Measurements from ENCODE around the gene NPAS2. TPM values are rescaled to one million over a fixed set of nuclear protein-coding genes. Genes with fewer than 3 reads are reported as not detected.

The NPAS2 gene
- polyA plus RNA-seq, 6 donors from 2014 or later = not detected

DNA sequence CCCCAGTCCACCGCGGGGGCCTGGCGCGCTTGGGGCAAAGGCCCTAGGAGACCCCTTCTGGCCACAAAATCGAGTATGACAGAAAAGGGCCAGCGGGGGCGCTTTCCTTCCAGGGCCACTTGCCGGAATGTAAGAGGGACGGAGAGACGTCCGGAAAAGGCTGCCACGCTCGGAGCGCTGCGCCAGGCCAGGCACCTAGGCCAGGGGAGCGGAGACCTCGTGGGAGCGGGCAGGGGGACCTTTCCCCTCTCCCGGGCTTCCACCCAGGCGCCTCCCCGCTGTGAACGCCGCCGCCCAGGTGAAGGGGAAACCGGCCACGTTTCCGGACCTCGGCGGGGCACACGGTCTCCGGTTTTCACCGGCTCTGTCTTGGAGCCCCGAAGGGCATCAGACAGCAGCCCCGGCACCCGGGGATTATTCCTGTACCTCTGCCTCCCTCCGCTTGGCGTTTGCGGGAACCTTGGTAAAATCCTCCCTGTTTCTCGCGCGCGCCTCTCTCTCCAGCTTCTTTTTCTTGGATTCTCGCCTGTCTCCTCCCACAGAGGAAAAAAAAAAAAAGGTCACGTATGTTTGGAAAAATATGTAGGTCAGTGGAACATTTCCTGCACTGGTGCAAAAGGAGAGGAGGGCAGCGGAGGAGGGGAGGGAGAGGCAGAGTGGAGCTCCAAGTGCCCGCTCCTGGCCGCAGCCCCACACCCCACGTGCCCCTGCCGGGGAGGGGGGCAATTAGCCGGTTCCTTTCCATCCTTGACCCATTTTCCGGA lies 1.2 kb upstream of the NPAS2 start:
- DNase-seq = no peak
- Mint-ChIP-seq H3K4me3 (peak overlapping the region in 4 of 8 donors; percentile 10 to 45 (median 21)), H3K27ac (no peak overlapping the region), H3K27me3 (peaks cover 65 to 81% (median 75%) of the 10 kb centered on the region in 3 donors), H3K9me3 (peaks cover 0 to 3% (median 0%) of the 10 kb centered on the region in 7 donors), H3K4me1 (peaks cover 6 to 7% (median 6%) of the 10 kb centered on the region in 3 donors), H3K36me3 (no peaks in the 10 kb centered on the region)
- ATAC-seq (ENCODE audit: low read depth in 2 of 2) = no peak

DNA sequence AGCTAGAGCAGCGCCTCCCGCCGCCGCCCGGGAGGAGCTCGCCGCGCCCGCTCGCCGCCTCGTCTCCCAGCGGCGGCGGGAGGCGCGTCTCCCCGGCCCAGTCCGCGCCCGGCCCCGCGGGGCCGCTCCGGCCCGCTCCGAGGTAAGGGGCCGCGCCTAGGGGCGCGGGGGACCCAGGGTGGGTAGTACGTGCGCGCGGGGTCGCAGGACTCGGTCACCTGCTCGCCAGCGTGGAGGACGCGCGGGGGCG lies 259 bp downstream of the NPAS2 start:
- Mint-ChIP-seq H3K27me3 (peaks cover 67 to 83% (median 75%) of the 10 kb centered on the region in 3 donors), H3K4me1 (peaks cover 6 to 7% (median 6%) of the 10 kb centered on the region in 3 donors), H3K4me3 (no peak overlapping the region), H3K9me3 (peaks cover 0 to 3% (median 0%) of the 10 kb centered on the region in 7 donors), H3K36me3 (no peaks in the 10 kb centered on the region), H3K27ac (no peak overlapping the region)
- ATAC-seq (ENCODE audit: low read depth in 2 of 2) (no peak), DNase-seq (no peak)

- Mint-ChIP-seq H3K4me1 (peaks cover 6 to 7% (median 6%) of the 10 kb centered on the region in 3 donors), H3K4me3 (peak overlapping the region in 4 of 8 donors; percentile 21 to 37 (median 26)), H3K36me3 (no peaks in the 10 kb centered on the region), H3K27me3 (peaks cover 62 to 86% (median 74%) of the 10 kb centered on the region in 3 donors), H3K27ac (no peak overlapping the region), H3K9me3 (peaks cover 0 to 3% (median 0%) of the 10 kb centered on the region in 7 donors)
- DNase-seq (no peak), ATAC-seq (ENCODE audit: low read depth in 2 of 2) (no peak)
Measured at GRCh38 chr2:100820523-100821254, 750 bp downstream of the NPAS2 start.

- H3K27ac Mint-ChIP-seq = no peak overlapping the region
- DNase-seq (no peak), ATAC-seq (ENCODE audit: low read depth in 2 of 2) (no peak)
- peaks cover 57 to 81% (median 67%) of the 10 kb centered on the region in 3 donors for H3K27me3 Mint-ChIP-seq
- H3K9me3 Mint-ChIP-seq = peaks cover 0 to 3% (median 0%) of the 10 kb centered on the region in 7 donors
- H3K36me3 Mint-ChIP-seq = no peaks in the 10 kb centered on the region
- H3K4me3 Mint-ChIP-seq = peak overlapping the region in 4 of 8 donors; percentile 21 to 37 (median 26)
- peaks cover 6 to 7% (median 6%) of the 10 kb centered on the region in 3 donors for H3K4me1 Mint-ChIP-seq
Measured at GRCh38 chr2:100821255-100821910, 1.4 kb downstream of the NPAS2 start.

- ATAC-seq (ENCODE audit: low read depth in 2 of 2) (no peak), DNase-seq (no peak)
- H3K36me3 Mint-ChIP-seq = no peaks in the 10 kb centered on the region
- H3K4me3 Mint-ChIP-seq = no peak overlapping the region
- peaks cover 54 to 76% (median 62%) of the 10 kb centered on the region in 3 donors for H3K27me3 Mint-ChIP-seq
- peaks cover 6 to 7% (median 6%) of the 10 kb centered on the region in 3 donors for H3K4me1 Mint-ChIP-seq
- H3K9me3 Mint-ChIP-seq = peaks cover 0 to 3% (median 0%) of the 10 kb centered on the region in 7 donors
- H3K27ac Mint-ChIP-seq = no peak overlapping the region
Measured at GRCh38 chr2:100821911-100822265, 1.9 kb downstream of the NPAS2 start.

- Mint-ChIP-seq H3K9me3 (peaks cover 1 to 10% (median 4%) of the 10 kb centered on the region in 7 donors), H3K27ac (no peak overlapping the region), H3K4me3 (no peak overlapping the region), H3K27me3 (peaks cover 47 to 68% (median 54%) of the 10 kb centered on the region in 3 donors), H3K4me1 (peaks cover 6 to 7% (median 6%) of the 10 kb centered on the region in 3 donors), H3K36me3 (peaks cover 0 to under 1% of the 10 kb centered on the region in 2 donors)
- no peak for DNase-seq
- ATAC-seq (ENCODE audit: low read depth in 2 of 2) = no peak
Measured at GRCh38 chr2:100822587-100823248, 2.8 kb downstream of the NPAS2 start.

DNA sequence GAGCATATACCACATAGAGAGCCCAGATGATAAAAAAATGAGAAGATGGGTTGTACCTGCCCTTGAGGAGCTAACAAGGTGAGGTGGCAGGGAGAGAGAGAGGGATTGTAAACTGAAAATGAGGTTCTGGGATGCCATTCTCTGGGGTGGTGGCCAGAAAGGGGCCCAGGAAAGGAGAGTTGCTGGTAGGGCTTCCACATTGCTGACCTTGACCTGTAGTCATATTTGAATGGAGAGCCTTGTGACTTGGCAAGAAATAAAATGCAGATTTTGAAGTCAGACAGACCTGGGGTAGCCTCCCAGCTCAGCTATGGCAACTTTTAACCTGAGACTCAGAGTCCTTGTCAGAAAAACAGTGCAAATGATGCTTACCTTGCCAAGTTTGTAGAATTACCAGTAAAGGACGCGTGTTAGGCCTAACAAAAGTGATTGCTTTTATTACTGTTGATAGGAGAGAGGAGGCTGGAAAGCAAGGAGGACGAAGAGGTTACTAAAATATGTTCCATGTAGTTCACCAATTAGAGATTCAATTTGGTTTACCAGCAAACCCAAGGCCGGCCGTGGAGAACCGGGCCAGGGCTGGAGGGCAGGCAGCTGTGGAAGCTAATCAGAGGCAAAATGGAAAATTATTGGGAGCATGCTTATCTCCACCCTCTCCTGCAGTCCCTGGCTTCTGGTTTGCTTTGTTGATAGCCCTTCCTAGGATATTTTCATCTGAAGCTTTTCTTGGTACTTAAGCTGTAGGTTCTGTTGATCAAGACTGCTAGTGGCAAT lies 3.9 kb downstream of the NPAS2 start:
- Mint-ChIP-seq H3K27ac (no peak overlapping the region), H3K27me3 (peaks cover 40 to 57% (median 43%) of the 10 kb centered on the region in 3 donors), H3K36me3 (peaks cover 0 to 5% of the 10 kb centered on the region in 2 donors), H3K9me3 (peaks cover 3 to 21% (median 7%) of the 10 kb centered on the region in 7 donors), H3K4me3 (no peak overlapping the region), H3K4me1 (peaks cover 0 to 7% (median 0%) of the 10 kb centered on the region in 3 donors)
- DNase-seq = no peak
- ATAC-seq (ENCODE audit: low read depth in 2 of 2) = no peak

DNA sequence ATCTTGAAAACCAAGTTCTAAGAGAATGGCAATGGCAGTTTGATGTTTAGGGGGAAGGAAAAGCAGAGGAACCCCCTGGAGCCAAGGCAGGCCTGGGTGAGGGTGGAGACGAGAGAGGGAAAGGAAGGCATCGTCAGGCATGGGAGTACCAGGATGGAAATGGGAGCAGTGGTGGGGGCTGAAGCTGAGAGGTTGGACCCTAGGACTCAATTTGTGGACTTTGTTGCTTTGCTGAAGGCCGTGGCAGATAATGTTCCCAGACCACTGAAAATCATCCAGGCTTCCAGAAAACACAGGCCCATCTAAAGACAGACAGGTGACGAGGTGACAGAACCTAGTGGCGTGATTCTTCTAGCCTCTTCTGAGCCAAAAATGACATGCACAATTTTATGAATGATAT lies 4.9 kb downstream of the NPAS2 start:
- Mint-ChIP-seq H3K4me1 (peaks cover 0 to 7% (median 0%) of the 10 kb centered on the region in 3 donors), H3K27me3 (peaks cover 43 to 54% (median 45%) of the 10 kb centered on the region in 3 donors), H3K4me3 (no peak overlapping the region), H3K36me3 (peaks cover 0 to 5% of the 10 kb centered on the region in 2 donors), H3K9me3 (peaks cover 3 to 30% (median 10%) of the 10 kb centered on the region in 7 donors), H3K27ac (peak overlapping the region in 1 of 6 donors; percentile 2)
- no peak for ATAC-seq (ENCODE audit: low read depth in 2 of 2)
- DNase-seq = no peak

DNA sequence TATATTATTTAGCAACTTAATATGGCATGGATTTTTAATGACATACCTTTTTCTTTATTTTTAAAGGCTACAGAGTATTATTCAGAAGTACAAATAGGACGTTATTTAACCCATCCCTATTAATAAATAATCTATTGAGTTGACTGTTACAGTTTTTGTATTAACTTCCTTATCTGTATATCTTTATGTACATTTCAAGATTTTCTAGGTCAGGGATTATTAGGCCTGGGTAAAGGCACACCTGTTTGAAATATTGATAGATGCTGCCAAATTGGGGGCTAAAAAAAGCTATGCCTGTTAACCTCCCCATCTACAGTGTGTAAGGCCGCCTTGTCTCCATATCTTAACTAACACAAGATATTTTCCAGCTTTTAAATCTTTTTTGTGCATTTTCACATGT lies 6.6 kb downstream of the NPAS2 start:
- ATAC-seq (ENCODE audit: low read depth in 2 of 2) (no peak), DNase-seq (no peak)
- peaks cover 0 to under 1% (median 0%) of the 10 kb centered on the region in 3 donors for H3K4me1 Mint-ChIP-seq
- no peak overlapping the region for H3K4me3 Mint-ChIP-seq
- no peak overlapping the region for H3K27ac Mint-ChIP-seq
- H3K36me3 Mint-ChIP-seq = peaks cover 0 to 5% of the 10 kb centered on the region in 2 donors
- peaks cover 3 to 30% (median 10%) of the 10 kb centered on the region in 7 donors for H3K9me3 Mint-ChIP-seq
- peaks cover 44 to 53% (median 45%) of the 10 kb centered on the region in 3 donors for H3K27me3 Mint-ChIP-seq

GRCh38 chr2:100831158-100831750 lies 11.3 kb downstream of the NPAS2 start:
- no peaks in the 10 kb centered on the region for H3K4me1 Mint-ChIP-seq
- ATAC-seq (ENCODE audit: low read depth in 2 of 2) (no peak), DNase-seq (no peak)
- H3K27me3 Mint-ChIP-seq = peaks cover 22 to 36% (median 25%) of the 10 kb centered on the region in 3 donors
- H3K4me3 Mint-ChIP-seq = no peak overlapping the region
- peaks cover 3 to 30% (median 10%) of the 10 kb centered on the region in 7 donors for H3K9me3 Mint-ChIP-seq
- H3K36me3 Mint-ChIP-seq = peaks cover 0 to 5% of the 10 kb centered on the region in 2 donors
- H3K27ac Mint-ChIP-seq = no peak overlapping the region

DNA sequence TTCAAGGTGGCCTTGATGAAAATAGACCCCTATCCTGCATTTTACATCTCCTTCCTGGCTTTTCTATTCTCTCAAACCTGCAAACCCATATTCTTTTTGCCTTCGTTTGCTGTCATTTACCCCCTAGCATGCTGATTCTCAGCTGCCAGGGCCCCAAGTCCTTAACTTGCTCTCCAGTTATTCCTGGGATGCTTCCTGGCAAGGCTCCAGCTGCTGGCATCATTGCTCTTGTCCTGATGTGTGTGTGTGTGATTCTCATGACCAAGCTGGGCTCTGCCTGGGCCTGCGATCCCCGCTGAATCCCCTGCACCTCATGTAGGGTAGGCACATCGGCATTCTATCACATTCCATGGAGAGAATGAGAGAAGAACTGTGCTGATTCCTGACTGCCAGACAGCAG lies 11.9 kb downstream of the NPAS2 start:
- Mint-ChIP-seq H3K4me1 (no peaks in the 10 kb centered on the region), H3K27ac (no peak overlapping the region), H3K9me3 (peaks cover 3 to 29% (median 10%) of the 10 kb centered on the region in 7 donors), H3K27me3 (peaks cover 28 to 41% (median 29%) of the 10 kb centered on the region in 3 donors), H3K4me3 (no peak overlapping the region), H3K36me3 (peaks cover 0 to 5% of the 10 kb centered on the region in 2 donors)
- ATAC-seq (ENCODE audit: low read depth in 2 of 2) (no peak), DNase-seq (no peak)

DNA sequence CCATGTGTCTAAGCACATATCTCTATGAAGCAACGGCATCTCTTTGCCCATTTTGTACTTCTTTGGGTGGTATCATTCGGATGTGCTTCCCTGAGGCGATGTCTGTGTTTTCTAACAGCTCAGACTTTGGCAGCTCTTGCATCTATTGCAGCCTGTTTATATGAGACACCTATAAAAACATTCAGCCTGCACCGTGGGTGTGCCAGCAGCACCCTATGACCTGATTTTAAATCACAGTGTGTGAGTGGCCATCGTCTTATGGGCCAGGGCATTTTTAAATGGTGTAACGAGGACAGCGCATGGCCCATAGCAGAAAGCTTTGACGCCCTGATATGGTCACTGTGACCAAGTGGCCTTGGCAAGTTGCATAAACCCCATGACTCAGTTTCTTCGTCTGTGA lies 12.9 kb downstream of the NPAS2 start:
- Mint-ChIP-seq H3K36me3 (peaks cover 0 to 3% of the 10 kb centered on the region in 2 donors), H3K27me3 (peaks cover 29 to 47% (median 32%) of the 10 kb centered on the region in 3 donors), H3K4me3 (no peak overlapping the region), H3K9me3 (peaks cover 0 to 19% (median 7%) of the 10 kb centered on the region in 7 donors), H3K27ac (no peak overlapping the region), H3K4me1 (no peaks in the 10 kb centered on the region)
- ATAC-seq (ENCODE audit: low read depth in 2 of 2) = no peak
- no peak for DNase-seq

Data from naive B cell (primary cell).